ENCODE measurements around the gene HCFC1.

The HCFC1 gene

GRCh38 chrX:153971450-153972367, at the start of gene HCFC1:
TSS of gene HCFC1 (minus strand) at chrX:153971818. CDS start at chrX:153970840, 978 bp downstream.
- DNase-seq = peak; percentile 93

- no peak for DNase-seq
Measured at GRCh38 chrX:154021131-154021611, 49.6 kb upstream of the HCFC1 start.

- DNase-seq = no peak
Measured at GRCh38 chrX:154020536-154021115, 49.0 kb upstream of the HCFC1 start.

GRCh38 chrX:154019633-154020528, 48.3 kb upstream of the HCFC1 start, which contains the start of gene IRAK1:
TSS of gene IRAK1 (minus strand) at chrX:154019902. CDS start at chrX:154019812, 90 bp downstream.
- peak; percentile 54 for DNase-seq

GRCh38 chrX:154019061-154019621, 47.5 kb upstream of the HCFC1 start:
- no peak for DNase-seq

- no peak for DNase-seq
Measured at GRCh38 chrX:154018518-154019060, 47.0 kb upstream of the HCFC1 start.

GRCh38 chrX:154017766-154018517, 46.3 kb upstream of the HCFC1 start:
- DNase-seq = no peak

GRCh38 chrX:154016366-154017076, 44.9 kb upstream of the HCFC1 start:
- no peak for DNase-seq

- DNase-seq = no peak
Measured at GRCh38 chrX:154015581-154016264, 44.1 kb upstream of the HCFC1 start.

GRCh38 chrX:154014429-154015380, 43.1 kb upstream of the HCFC1 start:
- no peak for DNase-seq

GRCh38 chrX:154013614-154014360, 42.2 kb upstream of the HCFC1 start:
- peak; percentile 28 for DNase-seq

GRCh38 chrX:154013001-154013421, 41.4 kb upstream of the HCFC1 start:
- no peak for DNase-seq

GRCh38 chrX:154012336-154012991, 40.8 kb upstream of the HCFC1 start:
- no peak for DNase-seq

GRCh38 chrX:154011376-154012335, 40.0 kb upstream of the HCFC1 start:
- no peak for DNase-seq

- DNase-seq = no peak
Measured at GRCh38 chrX:154010330-154011087, 38.9 kb upstream of the HCFC1 start.

GRCh38 chrX:154008521-154008920, 36.9 kb upstream of the HCFC1 start:
- no peak for DNase-seq
